CD1c-positive myeloid dendritic cell (primary cell): ENCODE data around the gene SLC18A3.

Experiments used
- DNase-seq: peaks from one replicate; pipeline ENCODE4 v3.0.0-alpha.2; 2016; ENCODE audit errors: extremely low spot score

The SLC18A3 gene

DNA sequence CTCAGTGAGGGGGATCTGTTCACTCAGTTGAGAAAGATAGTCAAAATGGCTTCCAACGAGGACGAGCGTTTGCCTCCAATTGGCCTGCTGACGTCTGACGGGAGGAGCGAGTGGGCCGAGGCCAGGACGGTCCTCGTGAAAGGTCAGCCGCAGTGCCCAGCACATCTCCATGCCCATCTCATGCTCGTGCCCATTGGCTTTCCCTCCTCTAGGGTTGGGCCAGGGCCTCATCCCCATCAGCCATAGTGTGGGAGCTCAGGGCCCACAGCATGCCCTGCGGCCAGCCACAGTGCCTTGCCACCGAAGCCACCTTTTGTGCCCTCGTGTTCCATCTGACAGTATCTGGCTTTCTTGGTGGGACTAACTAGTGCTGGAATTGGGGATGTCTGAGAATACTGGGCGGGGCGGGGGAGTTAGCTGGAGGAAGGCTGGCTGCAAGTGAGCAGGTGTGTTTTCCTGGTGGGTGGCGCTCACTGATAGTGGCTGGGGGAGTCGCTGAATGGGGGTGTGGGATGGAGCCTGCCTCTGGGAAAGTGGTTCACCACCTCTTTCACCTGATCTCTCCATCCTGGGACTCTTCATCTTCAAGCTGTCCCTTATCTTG, 17.6 kb downstream of the SLC18A3 start:
- DNase-seq = no peak

DNA sequence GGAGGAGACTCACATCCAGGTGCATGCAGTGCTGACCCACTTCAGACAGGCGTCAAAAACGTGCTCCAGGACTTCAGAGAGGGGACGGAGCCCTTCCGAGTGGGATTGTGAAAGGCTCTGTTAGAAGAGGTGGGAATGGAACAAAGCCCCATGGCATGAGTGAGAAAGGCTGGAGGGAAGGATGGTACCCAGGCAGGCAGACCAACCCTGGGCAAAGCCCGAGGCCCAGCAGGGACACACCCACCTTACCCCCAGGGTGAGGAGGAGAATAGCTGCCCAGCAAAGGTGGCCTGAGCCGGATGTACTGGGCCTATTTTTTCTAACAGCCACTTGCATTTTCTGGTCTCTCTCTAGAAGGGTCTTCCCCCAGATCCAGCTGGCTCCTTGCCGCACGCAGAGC, 18.5 kb downstream of the SLC18A3 start:
- no peak for DNase-seq

DNA sequence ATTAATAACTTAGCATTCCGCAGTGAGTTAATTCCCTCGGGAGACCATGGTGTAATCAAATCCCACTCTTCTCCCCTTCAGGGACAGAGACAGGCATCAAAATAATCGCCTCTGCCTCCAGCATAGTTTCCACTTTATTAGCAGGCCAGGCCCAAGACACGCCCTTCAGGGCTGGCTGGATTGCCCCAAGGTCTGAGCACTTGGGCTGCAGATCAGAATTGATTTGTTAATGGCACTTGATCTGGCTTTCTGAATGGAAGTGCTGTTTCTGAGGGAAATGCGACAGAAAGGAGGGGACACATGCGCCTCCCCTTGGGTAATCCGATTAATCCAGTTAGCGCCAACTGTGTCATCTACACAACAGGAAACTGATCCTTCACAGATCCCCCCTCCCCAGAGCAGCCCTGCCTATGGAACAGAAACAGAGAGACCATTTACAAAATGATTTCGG, 19.3 kb downstream of the SLC18A3 start:
- DNase-seq = no peak

DNA sequence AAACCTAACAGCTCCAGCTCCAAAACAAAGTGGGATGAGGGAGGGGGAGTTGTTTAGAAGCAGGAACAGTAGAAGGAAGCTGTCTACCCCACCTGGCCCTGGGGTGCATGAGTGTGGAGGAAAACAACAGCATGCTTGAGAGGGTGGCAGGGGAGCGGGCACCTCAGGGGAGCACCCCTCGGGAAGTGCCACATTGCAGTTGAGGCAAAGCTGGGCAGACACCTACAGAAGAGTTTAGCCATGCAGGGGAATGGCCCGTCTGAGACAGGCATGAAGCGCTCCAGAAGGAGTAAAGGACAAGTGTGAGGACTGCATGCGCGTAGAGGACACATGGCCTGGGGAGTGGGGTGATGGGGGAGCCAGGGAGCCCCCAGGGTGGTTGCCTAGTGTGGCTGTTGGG, 21.9 kb downstream of the SLC18A3 start:
- DNase-seq = no peak

DNA sequence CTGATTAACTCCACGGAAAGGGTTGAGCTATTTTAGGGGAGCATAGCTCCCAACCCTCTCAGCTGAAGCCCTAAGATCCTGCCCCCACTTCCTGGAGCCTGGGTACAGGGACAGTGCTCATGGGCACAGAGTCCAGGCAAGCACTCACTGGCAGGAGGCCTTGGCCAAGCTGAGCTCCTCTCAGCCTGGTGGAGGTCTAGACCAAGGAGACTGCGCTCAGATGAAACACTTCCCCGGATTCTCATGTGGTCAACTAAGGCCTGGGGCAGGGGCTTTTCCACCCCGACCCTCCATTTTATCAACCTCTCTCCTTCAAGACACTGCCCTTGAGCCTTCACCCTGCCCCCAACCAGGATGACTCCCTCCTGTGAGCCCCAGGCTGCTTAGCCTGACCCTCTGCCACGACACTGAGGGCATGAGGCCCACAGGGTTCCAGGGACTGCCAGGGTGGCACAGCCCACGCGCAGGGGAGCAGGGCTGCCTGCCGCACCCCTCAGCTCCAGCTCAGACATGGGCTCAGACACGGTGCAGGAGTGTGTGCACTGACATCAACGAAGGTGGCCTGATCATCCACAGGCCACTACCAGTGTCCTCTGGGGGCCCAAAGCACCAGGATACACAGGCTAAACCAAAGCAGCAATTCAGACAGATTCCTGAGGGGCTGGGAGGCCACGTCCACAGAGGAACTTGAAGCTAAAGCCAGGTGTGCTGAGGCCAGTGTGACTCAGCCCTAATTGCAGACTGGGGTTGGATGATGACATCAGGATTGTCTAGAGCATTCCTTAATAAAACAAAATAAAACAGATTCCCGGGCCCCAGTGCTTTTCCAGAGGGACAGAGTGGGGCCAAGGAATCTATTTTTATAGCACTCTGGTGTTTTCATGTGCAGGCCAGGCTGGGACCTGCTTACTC, 22.6 kb downstream of the SLC18A3 start:
- no peak for DNase-seq

DNA sequence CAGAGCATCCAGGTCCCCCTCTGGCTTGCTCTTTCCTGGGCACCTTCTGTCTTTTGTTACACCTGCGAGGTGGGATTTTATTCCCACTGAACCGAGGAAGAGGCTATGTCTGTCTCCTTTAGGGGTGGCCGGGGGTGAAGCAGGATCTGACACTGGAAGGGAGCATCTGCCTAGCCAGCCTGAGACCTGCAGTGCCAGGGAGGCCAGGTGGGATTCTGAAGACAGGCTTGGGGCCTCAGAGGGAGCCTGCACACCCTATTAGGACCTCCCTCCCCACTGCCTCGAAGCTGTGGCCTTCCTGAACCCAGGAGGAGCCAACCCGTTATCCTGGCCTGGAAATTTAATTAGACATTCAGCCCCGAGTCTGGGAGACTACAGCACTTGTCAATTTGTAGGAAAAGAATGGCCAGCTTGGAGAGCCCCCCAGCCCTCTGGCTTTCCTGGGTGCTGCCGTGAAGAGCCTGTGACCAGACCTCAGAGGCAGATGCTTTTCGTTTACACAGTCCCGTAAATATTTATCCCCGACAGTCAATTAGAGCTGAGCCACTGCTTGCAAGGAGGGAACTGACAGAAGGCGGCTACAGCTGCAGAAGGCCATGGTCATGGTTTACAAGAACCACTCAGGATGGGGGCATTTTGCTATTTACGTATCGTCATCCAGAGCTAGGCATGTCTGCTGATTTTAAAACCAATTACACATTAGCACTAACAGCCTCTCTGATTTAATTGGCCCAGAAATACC, 23.4 kb downstream of the SLC18A3 start:
- no peak for DNase-seq

DNA sequence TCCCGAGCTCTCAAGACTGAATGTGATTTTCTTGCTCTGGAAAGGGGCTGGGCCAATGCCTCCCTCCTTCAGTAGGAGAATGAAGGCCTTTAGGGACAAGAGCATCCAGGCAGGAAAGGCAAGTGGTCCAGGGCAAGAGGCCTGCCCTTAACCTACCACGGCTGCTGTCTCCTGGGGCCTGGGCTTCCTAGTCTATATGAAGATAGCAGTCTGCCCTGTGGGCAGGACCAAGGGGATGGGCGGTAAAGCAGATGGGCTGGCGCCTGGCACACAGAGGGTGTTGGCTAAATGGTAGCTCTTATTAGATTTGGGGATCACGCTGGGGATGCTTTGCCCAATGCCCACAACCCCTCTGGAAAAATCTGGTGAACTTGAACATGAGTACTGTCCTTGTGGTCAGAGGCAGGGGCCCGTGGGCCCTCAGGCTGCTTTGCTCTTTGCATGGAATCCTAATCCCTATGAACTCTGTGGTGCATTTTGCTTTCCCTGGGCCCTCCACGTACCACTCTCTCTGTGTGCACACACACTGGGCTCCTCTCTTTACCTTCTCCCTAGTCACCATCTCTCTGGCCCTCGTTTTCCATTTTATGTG, 24.1 kb downstream of the SLC18A3 start:
- no peak for DNase-seq

DNA sequence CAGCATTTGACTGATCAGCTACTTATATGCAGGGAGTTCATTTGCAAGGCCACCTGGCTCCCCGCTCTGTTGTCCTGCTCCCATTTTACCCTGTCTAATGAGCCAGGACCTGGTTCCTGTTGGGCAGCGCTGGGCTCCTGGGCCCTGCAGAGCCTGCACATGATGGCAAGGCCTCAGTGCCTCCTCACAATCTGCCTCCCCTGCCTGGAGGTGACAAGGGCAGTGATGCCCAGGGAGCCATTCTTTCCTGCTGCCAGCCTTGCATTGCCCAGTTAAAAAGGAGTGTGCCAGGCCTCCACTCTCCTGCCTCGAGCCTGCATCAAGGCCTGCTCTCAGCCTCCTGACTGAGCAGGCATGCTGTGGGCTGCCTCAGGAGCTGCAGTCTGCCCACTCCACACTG, 32.2 kb downstream of the SLC18A3 start:
- DNase-seq = no peak

DNA sequence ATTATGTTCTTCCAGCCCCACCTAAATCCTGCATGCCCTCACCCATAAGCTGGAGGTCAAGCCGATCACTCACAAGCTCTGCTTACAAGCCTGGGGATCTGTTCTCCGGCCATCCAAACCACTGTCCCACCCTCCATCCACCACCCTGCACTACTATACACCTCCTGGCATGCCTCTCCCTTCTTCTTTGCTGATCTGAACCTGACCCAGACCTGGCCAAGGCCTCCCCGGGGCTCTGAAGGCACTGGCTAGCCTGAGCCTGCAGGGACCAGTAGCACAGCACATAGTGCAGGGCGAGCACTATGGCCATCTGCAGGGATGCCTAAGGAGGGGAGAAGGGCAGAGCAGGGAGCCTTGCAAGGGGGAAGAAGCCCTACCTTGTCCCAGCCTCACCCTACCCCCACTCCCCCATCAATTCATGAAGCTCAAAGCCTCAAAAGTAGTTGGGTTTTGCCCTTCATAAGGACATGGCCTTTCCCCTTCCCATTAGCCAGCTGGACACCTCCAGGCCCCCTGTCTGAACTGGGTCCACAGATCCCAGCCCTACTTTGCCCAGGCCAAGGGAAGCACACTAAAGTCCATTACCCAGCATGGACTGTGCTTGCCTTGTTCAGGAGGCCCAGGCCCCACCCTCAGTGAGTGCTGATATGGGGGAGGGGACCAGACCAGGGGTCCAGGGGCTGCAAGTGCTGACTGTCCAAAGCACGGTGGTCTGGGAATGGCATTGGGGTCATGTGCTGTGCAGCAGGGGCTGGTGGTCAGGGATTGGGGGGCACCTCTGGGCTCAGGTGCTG, 33.3 kb downstream of the SLC18A3 start:
- DNase-seq = no peak

DNA sequence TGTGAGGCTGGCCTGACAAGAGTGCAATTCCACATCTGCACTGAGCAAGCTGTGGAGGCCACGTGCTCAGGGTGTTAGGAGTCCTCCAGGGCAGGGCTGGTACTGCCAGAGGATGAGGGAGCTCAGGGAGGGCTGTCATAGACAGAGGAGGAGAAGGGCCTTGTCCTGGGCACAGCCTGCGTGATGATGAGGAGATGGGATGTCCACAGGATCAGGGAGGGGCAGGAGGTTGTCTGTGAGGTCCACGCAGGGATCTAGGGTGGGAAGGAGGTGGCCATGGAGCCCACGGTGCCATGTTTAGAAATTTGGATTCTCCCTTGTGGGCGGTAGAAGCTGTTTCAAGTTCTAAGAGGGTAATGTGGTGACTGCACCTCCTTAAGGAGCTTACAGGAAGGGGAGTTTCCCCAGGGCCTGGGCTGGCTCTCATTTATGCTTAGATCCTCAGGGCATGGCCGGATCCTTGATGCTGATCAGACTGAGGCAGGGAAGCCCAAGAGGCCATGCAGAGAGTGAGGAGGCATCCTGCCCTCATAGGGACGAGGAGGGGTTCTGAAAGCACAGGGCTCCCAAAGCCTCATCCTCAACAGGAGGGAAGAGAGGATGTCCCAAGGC, 34.0 kb downstream of the SLC18A3 start:
- no peak for DNase-seq

DNA sequence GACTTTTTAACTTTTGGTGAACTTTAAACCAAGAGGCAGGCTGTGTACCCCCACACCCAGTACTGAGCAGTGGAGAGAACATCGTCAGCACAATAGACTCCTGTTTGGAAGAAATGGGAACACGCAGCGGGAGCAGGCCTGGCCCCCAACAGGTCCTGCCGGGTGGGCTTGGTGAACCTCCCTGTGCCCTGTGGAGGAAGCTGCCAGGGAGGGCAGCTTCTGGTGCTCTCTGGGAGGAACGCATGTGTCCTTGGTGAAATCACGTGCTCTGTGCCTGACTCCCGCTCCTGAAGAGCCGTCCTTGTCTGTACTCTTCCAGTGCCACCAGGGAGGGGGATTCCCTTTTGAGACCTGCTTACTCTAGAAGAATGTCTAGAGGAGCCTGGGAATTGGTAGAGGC, 35.3 kb downstream of the SLC18A3 start:
- DNase-seq = no peak

DNA sequence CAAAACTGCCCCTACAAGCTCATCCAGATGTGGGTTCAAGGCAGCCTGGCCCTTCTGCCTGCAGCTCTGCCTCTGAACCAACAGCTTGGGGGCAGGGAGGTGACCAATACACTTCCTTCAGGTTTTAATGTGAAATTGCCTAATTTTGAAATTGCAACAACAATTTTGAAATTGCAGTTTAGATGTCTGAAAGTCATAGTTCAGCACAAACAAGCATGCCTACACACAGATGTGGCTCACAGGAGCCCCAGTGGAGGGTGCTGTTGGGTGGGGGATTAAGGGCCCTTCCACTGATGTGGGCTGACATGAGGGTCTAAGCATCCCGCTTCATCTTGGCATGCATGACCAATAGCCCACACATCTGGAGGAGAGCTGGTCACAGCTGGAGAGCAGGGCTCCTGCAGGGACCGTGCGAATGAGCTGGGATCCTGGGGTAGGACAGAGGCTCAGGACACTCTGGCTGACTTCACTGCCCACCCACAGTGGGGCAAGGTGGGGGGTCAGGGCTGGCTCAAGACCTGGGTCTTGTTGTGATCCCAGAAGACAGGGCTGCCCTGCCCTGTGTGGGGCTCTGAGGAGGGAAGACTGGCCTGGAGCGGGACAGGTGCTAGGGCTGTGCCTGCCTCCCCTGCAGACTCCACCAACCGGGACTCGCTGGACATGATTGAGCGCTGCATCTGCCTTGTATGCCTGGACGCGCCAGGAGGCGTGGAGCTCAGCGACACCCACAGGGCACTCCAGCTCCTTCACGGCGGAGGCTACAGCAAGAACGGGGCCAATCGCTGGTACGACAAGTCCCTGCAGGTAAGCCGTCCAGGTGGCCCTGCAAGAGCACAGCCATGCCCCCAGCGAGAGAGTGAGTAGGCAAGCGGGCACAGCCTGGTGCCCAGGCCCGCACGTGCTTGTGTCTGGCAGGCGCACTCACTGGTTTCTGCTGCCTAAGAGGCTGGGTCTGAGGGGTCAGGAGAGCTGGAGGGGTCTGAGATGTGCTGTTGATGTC, 36.1 kb downstream of the SLC18A3 start:
- no peak for DNase-seq

DNA sequence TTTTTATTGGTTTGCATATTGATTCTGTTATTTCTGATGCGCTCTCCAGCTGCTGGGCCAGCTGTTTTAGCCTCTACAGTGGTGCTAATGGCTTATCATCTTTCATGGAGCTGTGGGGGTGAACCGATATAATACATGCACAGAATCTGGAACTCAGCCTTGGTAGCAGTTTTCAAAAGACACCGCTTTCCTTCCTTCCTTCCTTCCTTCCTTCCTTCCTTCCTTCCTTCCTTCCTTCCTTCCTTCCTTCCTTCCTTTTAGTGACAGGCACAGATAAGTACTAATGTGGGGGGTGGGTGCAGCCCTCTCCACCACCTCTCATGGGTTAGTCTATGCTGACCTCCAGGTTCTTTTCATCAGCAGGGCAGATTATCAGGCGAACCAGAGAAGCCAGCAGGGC, 37.4 kb downstream of the SLC18A3 start:
- no peak for DNase-seq

DNA sequence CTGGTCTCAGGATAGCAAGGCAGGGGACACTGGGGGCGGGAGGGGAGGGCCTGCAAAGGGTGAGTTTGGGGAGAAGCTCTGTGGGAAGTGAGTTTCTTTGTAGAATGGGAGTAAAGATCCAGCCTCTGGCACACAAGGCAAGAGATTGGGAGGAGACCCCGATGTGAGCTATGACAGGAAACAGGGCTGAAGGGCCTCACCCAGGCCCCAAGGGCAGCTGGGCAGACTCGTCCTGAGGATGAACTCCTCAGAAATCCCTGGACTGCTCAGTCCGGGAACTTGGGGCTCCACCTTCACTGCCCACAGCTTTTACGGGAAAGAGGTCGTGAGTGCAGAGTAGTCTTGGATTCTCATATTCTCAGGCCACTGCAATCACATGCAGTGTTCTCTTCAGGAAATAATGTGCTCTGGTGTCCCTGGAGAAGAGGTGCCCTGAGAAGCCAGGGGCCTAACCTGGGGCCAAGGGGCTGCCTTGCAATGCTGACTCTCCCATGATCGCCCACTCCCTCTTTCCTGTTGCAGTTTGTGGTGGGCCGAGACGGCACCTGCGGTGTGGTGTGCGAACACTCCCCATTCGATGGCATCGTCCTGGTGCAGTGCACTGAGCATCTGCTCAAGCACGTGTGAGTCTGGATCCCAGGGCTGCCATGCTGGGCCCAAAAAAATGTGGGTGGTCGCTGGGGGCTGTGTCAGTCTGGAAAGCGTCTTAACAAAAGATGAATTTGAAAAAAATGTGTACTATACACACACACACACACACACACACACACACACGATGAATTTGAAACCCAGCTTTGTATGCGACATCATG, 38.1 kb downstream of the SLC18A3 start:
- no peak for DNase-seq

DNA sequence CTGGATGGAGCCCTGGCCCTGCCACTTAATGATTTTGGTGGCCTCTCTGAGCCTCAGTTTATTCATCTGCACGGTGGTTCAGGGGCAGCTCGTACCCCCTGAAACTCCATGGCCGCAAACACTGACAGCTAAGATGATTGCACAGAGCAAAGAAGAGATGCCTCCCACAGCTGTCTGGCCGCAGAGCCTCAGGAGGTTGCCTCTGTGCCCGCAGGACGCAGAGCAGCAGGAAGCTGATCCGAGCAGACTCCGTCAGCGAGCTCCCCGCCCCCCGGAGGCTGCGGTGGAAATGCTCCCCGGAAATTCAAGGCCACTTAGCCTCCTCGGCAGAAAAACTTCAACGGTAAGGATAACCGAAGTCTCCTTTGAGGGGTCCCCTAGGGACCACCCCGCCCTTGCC, 39.2 kb downstream of the SLC18A3 start:
- DNase-seq = no peak

DNA sequence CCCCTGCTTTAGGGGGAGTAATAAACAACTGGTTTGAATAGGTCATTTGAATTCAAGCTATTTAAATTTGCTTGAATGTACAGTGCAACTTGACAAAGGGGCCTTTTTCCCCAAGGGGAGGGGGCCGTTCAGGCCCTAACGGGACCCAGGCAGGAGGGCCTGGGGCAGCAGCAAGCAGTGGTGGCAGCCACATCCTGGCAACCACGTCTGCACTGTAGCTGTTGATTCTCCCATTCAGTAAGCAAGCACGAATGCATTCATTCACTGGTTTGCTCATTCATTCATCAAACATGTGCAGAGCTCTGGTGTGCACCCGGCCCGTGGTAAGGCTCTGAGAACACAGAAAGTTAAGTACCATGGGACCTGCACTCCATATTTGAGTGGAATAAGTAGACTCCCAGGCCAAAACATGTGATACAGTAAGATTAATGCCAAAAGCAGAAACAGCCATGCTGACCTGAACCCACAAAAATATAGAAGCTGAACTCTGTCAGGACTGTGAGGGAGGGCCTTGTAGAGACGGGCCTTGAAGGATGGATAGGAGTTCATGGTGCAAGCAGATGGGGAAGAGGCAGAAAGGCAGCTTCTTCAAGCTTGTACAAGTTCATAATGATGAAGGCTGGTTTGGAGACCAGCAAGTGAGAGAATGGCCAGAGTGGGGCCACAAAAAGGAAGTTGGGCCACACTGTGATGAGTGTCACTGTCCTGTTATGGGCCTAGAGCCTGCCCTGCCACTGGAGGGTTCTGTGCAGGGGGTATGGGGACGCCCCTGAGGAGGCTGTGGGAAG, 40.0 kb downstream of the SLC18A3 start:
- DNase-seq = no peak

DNA sequence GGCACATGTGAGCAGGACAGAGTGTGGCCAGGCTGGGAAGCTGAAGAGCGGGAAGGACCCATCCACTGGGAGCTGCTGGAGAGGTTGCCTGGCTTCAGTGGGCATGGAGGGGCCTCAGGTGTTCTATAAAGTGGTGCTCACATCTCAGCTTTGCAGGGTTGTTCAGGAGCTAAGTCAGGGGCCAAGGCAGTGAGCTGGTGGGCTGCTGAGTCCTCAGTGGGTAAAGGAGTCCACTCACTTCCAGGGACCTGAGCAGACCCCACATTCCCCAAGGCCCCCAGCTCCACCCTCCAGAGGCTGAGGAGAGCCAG, 40.6 kb downstream of the SLC18A3 start:
- no peak for DNase-seq
